HG03439 (cell line): ENCODE measurements around the gene BRINP3.

Source experiments
- ATAC-seq: cut with Tn5 transposase; IDR thresholded peaks from one replicate; pipeline ENCODE4 v1.9.1; 2021; ENCODE audit warnings: mild to moderate bottlenecking, moderate library complexity; ENCODE audit not compliant: unreplicated experiment

BRINP3 gene

DNA sequence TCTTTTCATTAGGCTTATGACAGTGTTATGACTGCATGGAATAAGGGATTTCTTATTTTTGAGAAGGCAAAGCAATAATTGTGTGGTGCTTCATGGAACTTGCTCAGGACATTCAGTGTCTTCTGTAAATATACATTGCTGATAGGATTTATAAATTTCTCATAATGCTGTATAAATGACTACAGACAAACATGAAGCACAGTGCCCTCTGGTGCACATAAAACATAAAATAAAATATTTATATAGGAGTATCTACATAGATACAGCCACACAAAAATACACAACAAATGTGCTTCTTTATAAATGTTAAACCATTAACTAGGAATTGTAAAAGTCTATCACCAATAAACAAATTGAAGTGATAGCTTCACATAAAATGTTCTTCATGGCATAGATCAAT is 24.1 kb downstream of the BRINP3 start:
- ATAC-seq = no peak

DNA sequence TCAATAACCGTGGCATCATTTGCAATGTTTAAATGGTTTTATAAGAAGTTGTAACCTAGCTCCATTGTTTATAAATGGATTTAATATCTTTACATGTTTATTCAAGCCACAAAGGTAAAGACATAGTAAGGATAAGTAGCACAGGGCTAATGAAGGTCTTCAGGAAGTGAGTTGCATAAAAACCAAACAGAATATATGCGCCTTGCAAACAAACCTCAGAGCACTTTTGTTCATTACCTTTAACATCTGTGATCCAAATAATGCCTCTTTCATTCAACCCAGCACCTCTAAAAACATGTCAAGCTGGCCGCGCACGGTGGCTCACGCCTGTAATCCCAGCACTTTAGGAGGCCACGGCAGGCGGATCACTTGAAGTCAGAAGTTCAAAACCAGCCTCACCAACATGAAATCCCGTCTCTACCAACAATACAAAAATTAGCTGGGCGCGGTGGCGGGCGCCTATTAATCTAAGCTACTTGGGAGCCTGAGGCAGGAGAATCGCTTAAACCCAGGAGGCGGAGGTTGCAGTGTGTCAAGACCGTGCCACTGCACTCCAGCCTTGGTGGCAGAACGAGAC is 25.3 kb downstream of the BRINP3 start:
- no peak for ATAC-seq

DNA sequence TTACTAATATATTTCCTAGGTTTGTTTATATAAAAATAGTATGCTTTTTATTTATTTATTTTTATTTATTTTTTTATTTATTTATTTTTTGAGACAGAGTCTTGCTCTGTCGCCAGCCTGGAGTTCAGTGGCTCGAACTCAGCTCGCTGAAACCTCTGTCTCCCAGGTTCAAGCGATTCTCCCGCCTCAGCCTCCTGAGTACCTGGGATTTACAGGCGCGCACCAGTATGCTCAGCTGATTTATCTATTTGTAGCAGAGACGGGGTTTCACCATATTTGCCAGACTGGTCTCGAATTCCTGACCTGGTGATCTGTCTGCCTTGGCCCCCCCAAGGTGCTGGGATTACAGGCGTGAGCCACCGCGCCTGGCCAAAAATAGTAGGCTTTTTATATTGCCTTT is 33.2 kb downstream of the BRINP3 start:
- ATAC-seq = no peak

DNA sequence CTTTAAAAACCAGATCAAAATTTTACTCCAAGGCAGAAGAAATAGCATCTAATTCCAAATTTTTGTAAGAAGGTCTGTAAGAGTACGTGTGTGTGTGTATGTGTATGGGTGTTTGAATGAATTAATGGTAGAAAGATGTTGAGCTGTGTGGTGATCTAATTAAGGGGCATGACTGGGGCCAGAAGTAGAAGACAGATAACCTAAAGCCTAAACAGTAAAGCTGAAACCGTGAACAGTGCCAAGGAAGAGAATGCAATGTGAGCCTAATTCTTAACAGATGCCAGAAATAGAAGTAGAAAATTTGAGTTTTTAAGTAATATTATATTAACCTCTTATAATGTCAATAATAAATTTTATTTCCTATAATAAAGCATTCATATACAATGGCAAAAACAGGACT is 38.2 kb downstream of the BRINP3 start:
- ATAC-seq = no peak

DNA sequence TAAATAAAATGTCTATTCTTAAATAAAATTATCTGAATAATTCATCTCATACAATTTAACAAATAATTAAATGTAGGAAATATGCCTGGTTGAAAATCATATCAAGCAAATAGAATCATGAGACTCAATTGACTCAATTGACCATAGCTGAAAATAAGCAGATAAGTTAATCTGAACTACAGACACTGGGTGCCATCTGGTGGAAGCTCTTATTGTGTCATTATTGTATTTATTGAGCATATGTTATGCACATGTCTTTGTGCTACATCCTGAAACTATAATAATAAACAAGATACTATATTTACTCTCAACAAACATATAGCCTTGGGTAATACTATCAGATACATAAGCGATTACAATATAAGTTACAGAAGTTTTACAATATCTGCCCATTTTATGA is 41.0 kb downstream of the BRINP3 start:
- ATAC-seq = no peak

DNA sequence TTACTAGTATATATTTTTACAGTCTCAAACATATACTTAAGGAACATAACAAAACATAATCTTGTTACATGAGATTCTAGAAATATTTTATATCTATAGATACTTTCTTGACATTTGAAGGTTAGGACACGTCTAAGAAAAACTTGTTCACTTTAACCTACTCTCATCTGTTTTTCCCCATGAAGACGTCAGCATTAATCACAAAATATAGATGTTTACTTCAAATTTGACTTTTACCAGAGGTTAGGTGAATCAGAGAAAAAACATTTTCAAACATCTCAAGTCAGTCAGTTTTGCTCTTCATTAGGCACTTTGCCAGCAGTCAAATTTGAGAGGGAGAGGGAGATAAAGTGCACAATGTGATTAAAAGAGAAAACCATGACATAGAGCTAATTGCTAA is 47.7 kb downstream of the BRINP3 start:
- ATAC-seq = no peak

DNA sequence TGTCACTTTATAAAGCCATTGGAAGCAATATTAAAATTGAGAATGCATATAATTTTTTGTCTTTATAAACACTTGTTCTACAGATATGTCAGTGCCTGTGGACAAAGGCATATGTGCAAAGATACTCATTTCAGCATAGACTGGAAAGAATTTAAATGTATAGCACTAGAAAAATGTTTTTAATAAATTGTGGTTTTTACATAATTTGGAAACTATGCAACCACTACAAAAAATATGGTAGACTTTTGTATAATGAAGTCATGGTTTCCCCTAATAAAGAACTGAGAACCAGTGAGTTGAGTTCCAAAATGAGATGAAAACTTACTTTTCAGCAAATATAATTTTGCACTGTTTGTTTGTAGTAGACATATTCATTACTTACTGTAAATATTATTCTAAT is 48.5 kb downstream of the BRINP3 start:
- no peak for ATAC-seq

DNA sequence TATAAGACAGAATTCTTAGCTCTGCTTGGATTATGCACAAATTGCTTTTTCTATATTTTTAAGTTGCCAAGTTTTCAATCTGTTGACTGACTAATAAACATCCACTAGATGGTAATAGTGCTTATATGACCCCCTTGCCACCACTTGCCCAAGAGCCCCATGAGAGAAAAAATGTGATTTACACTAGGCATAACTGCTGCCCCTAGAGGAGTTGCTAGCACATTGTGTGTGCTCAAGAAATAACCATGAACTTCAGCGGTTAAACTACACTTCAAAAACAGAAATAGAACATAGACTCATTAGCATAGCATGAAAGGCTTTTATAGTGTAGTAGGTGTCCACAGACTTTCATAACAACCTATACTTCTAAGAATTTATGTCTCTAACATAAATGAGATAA is 61.4 kb downstream of the BRINP3 start:
- no peak for ATAC-seq

DNA sequence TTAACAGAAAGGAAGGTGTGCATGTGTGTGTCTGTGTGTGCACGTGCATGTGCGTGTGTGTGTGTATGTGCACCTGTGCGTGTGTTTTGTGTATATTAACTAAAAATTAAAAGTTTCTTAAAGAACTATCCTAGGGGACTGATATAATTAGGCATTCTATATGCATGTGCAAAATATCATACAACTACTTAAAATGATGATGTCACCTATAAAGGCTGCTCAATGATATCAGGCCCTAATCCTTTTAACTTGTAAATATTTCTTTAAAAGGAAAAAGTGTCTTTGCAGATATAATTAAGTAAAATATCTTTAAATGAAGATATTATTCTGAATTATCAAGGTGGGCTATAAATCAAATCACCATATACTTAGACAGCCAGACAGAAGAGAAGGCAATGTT is 64.5 kb downstream of the BRINP3 start:
- ATAC-seq = no peak

DNA sequence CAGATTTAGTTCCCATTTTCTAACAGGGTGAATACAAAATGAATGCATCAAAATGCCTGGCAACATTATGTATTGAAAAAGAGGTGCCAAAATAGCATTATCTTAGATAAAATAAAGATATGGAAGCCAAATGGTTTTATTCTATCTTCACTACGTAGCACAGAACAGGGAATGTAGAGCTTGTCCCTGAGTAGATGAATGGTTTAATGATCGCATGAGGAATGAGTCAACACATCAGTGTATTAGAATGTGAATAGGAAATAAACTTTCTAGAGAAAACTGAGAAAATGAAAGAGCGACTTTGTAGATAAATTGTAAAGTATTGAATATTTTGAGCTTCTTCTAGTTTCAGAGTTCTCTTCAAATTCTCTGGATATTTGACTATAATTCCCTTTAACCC is 74.3 kb downstream of the BRINP3 start:
- ATAC-seq = no peak

DNA sequence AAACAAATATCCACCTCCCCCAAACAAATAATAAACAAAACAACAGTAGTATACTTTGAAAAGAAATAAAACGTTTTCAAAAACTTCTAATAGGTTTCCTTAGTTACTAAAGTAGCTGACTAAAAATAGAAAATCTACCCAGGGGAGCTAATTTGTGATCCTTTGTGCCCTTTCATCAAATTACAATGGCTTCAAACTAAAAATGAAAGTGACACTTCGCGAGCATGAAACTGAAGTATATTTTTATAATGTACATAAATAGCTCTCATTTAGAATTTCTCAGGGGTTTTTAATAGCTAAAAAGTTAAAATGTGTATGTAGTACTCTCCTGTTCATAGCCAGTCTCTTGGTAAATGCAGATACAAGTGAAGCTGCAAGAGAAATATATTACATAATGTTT is 78.4 kb downstream of the BRINP3 start:
- no peak for ATAC-seq

DNA sequence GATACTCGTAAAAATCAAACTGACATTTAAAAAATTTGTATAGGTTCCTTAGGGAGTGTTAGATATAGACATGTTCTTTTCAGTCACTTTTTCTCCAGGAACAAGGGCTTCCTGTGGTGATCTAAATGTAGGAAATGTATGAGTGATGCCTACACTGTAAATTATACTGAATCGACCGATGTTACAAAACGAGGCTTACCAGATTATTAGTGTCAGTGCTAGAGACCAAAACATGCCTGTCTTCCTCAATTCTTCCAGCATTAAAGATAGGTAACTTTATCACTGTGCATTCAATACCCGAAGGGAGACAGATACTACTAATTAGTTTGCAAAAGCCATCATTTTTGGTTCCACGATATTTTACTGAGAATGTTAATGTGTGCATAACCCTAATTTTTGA is 86.1 kb downstream of the BRINP3 start:
- no peak for ATAC-seq

DNA sequence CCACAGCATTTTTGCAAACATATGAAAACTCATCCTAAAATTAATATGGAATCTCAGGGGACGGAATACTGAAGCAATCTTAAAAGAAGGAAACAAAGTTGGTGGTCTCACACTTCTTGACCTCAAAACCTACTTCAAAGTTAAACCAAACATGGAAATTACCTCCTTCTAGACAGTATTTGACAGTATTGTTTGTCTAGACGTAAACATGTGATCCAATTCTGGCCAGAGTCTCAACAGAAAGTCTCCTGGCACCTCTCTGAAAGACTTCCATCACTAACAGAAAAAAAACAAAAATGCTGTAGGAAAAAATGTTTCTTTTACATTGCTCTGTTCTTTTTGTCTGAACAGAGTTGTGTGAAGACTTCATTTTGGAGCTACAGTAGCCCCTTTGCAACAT is 99.7 kb downstream of the BRINP3 start:
- no peak for ATAC-seq

DNA sequence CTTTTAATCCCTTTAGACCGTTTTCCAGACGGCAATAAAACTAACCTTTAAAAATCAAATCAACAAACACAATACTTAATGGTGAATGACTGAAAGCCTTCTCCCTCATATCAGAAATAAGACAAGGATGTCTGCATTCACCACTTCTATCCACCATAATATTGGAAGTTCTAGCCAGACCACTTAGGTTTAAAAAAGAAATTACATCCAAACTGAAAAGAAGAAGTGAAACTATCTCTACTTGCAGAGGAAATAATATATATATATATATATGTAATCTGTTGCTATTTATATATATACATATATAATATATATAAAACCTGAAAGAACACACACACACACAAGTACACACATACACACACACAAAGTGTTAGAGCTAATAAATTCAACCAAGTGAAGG is 100.4 kb downstream of the BRINP3 start:
- ATAC-seq = no peak

DNA sequence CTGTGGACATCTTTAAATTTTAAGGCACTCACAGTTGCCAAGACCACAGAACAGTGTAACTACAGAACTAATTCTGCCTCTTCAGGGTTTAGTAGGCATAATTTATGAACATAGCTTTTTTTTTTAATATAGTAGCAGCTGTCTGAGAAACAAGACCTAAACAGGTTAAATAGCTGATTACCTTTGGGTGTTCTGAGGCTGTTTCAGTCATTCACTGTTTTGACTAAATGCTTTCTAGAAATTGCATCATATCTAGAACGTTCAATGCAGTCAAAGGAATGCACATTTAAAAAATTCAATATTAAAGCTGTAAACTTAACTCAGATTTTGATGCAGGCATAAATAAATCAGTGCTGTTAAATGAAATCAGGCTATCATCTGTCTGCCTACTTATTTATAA is 101.6 kb downstream of the BRINP3 start:
- ATAC-seq = no peak

DNA sequence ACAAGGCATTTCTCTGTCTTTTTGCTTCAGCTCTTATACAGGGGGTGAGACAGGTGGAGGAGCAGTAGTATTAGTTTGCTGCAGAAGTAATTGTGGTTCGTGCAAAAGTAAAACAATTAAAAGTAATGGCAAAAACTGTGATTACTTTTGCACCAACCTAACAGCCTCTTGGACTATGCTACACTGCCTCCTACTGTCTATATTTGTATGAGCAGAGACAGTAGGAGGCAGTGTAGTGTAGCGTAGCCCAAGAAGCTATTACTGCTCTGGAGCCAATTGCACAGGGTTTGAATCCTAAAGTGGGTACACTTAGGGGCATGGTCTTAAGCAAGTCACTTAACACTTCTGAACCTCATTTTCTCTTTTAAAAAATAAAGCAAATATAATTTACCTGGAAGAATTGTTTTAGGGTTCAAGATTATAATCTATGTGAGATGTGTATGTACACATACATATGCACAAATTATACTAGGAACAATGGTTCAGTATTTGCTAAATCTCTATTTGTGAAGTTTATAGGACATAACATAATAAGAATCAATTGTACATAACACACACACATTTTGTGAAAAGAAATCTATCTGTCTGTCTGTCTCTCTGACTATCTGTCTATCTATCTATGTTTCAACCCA is 103.8 kb downstream of the BRINP3 start:
- ATAC-seq = peak; percentile 79

DNA sequence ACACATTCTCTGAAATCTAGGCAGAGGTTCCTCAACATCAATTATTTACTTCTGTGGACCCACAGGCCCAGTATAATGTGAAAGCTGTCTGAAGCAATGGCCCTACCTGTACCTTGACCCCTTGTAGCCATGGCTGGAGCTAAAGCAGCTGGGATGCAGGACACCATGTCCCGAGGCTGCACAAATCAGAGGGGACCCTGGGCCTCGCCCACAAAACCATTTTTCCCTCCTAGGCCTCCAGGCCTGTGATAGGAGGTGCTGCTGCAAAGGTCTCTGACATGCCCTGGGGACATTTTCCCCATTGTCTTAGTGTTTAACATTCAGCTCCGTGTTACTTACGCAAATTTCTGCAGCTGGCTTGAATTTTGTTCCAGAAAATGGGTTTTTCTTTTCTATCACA is 110.5 kb downstream of the BRINP3 start:
- ATAC-seq = no peak

DNA sequence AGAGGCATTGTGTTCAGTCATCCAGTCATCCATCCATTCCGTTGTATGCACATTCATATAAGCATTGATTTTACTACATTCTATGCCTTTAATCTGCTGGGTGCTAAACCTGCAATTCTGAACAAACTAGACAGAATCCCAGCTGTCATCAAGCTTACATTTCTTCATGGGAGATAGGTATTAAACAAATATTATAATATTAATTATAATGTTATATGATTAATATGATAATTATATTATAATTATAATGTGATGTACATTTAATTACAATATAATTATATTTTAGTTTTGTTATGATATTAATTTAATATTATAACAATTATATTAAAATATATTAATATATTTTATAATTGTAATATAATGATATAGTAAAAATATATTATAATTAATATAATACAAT is 112.4 kb downstream of the BRINP3 start:
- no peak for ATAC-seq

DNA sequence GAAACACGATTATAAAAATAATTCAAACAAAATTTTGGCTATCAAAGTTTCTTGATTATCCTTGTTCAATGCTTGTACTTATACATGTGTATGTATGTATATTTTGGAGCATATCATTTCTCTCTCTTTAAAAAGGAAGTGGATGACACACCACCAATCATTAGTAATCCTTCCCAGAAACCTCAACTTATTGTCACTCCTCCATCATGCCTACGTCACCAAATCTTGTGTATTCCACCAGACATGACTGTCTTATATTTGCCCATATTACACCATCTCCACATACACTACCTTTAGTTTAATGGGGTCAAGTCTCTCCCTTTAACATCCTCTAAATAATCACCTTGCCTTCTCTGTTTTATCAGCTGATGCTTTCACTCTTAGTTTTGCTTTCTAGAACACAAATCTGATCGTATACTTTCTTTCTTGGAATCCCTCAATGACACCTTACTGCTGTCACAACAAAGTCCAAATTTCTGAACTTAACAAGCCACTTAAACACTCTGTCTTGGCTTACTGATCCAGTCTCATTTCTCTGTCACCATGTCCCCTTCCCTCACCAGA is 124.0 kb downstream of the BRINP3 start:
- ATAC-seq = no peak

DNA sequence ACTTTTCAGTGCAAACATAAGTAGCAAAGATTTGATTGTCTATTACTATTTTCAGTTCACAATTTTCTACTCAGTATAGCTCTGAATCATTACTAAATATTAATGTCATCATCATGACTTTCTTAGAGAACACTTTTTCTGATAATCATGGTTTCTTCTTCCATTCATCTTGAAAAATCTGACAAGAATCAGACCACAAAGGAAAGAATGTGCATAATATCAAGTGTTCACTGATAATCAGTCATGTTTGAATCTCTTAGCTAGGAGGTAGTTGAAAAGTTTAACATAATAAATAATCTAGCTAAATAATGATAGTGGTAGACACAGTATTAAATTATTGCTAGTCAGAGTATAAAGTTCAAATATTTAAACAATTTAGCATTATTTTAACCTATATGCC is 133.2 kb downstream of the BRINP3 start:
- no peak for ATAC-seq

DNA sequence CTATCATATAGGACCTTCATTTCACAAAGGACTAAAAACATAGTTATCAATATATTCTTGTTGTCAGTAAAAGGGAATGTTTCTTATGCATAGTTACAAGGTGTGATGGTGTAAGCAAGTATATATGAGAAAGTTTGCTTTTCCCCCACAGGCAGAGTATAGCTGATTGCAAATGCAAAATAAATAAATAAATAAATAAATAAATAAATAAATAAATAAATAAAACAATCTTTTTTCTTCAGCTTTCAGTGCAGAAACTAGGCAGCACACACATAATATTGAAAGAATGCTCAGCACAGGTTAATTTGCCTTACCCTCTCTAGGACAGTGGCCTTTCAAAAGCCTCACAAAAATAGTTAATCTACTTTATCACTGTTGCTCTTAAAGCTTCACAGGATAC is 138.8 kb downstream of the BRINP3 start:
- ATAC-seq = no peak

DNA sequence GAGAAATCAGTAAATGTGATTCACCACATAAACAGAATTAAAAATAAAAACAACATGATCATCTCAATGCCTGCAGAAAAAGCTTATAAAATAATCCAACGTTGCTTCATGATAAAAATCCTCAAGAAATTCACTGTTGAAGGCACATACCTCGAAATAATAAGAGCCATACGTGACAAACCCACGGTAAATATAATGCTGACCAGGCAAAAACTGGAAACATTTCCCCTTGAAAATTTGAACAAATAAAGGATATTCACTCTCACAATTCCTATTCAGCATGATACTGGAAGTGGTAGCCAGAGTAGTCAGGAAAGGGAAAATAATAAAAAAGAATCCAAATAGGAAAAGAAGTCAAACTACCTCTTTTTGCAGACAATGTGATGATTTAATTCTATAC is 148.8 kb downstream of the BRINP3 start:
- no peak for ATAC-seq

DNA sequence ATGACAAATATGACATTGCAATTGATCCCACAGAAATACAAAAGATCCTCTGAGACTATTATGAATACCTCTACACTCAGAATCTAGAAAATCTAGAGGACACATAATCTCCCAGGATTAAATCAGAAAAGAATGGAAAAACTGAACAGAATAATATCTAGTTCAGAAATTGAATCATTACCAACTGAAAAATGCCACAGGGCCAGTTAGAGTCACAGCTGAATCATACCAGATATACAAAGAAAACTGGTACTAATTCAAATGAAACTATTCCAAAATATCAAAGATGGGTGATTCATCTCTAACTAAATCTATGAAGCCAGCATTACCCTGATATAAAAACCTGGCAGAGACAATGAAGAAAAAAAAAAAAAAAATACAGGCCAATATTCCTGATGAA is 149.3 kb downstream of the BRINP3 start:
- ATAC-seq = no peak
